Measurements from ENCODE around the gene KIF1B. TPM values are rescaled to one million over a fixed set of nuclear protein-coding genes. Genes with fewer than 3 reads are reported as not detected.

Gene KIF1B
- total RNA-seq, 4 donors from 2014 or later: 46.0 to 88.0 (median 51.2) TPM

GRCh38 chr1:10379101-10379620 is 168.8 kb downstream of the KIF1B start:
- Histone ChIP-seq H3K9me3 (no peaks in the 10 kb centered on the region), H3K27ac (no peak overlapping the region), H3K36me3 (peaks cover 36% of the 10 kb centered on the region), H3K27me3 (no peaks in the 10 kb centered on the region), H3K4me1 (no peaks in the 10 kb centered on the region), H3K4me3 (no peak overlapping the region)
- DNase-seq (ENCODE audit: low spot score in 2 of 2): no peak
- WGBS: 84% methylated on average over 10 of the region's 10 CpGs
- no peak for TF ChIP-seq EP300 (IDR thresholded peaks at IDR 0.05)
- TF ChIP-seq CTCF (IDR thresholded peaks at IDR 0.05): no peak
- no peak for TF ChIP-seq POLR2A (IDR thresholded peaks at IDR 0.05)
- no peak for TF ChIP-seq POLR2AphosphoS5 (IDR thresholded peaks at IDR 0.05)

- Histone ChIP-seq H3K36me3 (peaks cover 30% of the 10 kb centered on the region), H3K27me3 (no peaks in the 10 kb centered on the region), H3K4me3 (no peak overlapping the region), H3K27ac (no peak overlapping the region), H3K4me1 (no peaks in the 10 kb centered on the region), H3K9me3 (no peaks in the 10 kb centered on the region)
- WGBS: 95% methylated on average over 5 of the region's 6 CpGs
- no peak for DNase-seq (ENCODE audit: low spot score in 2 of 2)
- TF ChIP-seq EP300 (IDR thresholded peaks at IDR 0.05): no peak
- TF ChIP-seq POLR2A (IDR thresholded peaks at IDR 0.05): no peak
- TF ChIP-seq POLR2AphosphoS5 (IDR thresholded peaks at IDR 0.05): no peak
- TF ChIP-seq CTCF (IDR thresholded peaks at IDR 0.05): no peak
Observed at GRCh38 chr1:10379676-10380075, 169.3 kb downstream of the KIF1B start.

GRCh38 chr1:10380594-10381275 is 170.4 kb downstream of the KIF1B start:
- no peaks in the 10 kb centered on the region for H3K27me3 ChIP-seq
- H3K4me3 ChIP-seq: no peak overlapping the region
- no peaks in the 10 kb centered on the region for H3K9me3 ChIP-seq
- TF ChIP-seq CTCF (IDR thresholded peaks at IDR 0.05) (no peak), EP300 (IDR thresholded peaks at IDR 0.05) (no peak), POLR2AphosphoS5 (IDR thresholded peaks at IDR 0.05) (no peak), POLR2A (IDR thresholded peaks at IDR 0.05) (no peak)
- no peak for DNase-seq (ENCODE audit: low spot score in 2 of 2)
- 51% methylated on average over 5 of the region's 5 CpGs for WGBS
- peaks cover 22% of the 10 kb centered on the region for H3K36me3 ChIP-seq
- no peaks in the 10 kb centered on the region for H3K4me1 ChIP-seq
- no peak overlapping the region for H3K27ac ChIP-seq

GRCh38 chr1:10383630-10384029 is 173.3 kb downstream of the KIF1B start:
- Histone ChIP-seq H3K27me3 (no peaks in the 10 kb centered on the region), H3K9me3 (no peaks in the 10 kb centered on the region), H3K4me3 (no peak overlapping the region), H3K4me1 (peaks cover 23% of the 10 kb centered on the region), H3K36me3 (peaks cover 7% of the 10 kb centered on the region), H3K27ac (no peak overlapping the region)
- 73% methylated on average over 4 of the region's 4 CpGs for WGBS
- TF ChIP-seq POLR2AphosphoS5 (IDR thresholded peaks at IDR 0.05) (no peak), EP300 (IDR thresholded peaks at IDR 0.05) (no peak), CTCF (IDR thresholded peaks at IDR 0.05) (no peak)
- no peak for DNase-seq (ENCODE audit: low spot score in 2 of 2)

- Histone ChIP-seq H3K9me3 (no peaks in the 10 kb centered on the region), H3K36me3 (peaks cover 1% of the 10 kb centered on the region), H3K4me3 (no peak overlapping the region), H3K4me1 (peaks cover 26% of the 10 kb centered on the region), H3K27ac (no peak overlapping the region), H3K27me3 (no peaks in the 10 kb centered on the region)
- TF ChIP-seq POLR2A (IDR thresholded peaks at IDR 0.05) (no peak), POLR2AphosphoS5 (IDR thresholded peaks at IDR 0.05) (no peak), EP300 (IDR thresholded peaks at IDR 0.05) (no peak), CTCF (IDR thresholded peaks at IDR 0.05) (no peak)
- DNase-seq (ENCODE audit: low spot score in 2 of 2): no peak
- 80% methylated on average over 8 of the region's 8 CpGs for WGBS
Observed at GRCh38 chr1:10384219-10384618, 173.8 kb downstream of the KIF1B start.
